OCI-M1 (cell line): Measurements from ENCODE around the gene PCYT1A.
A peak's percentile ranks its signal among the peaks of the same experiment; 100 is the strongest.

Experiments used
- DNase-seq: peaks from one replicate; lab custom pipeline; 2025; lab: John Stamatoyannopoulos, UW

PCYT1A gene

GRCh38 chr3:196236223-196236622, 51.3 kb downstream of the PCYT1A start:
- no peak for DNase-seq

GRCh38 chr3:196235452-196236122, 51.9 kb downstream of the PCYT1A start:
- no peak for DNase-seq

DNA sequence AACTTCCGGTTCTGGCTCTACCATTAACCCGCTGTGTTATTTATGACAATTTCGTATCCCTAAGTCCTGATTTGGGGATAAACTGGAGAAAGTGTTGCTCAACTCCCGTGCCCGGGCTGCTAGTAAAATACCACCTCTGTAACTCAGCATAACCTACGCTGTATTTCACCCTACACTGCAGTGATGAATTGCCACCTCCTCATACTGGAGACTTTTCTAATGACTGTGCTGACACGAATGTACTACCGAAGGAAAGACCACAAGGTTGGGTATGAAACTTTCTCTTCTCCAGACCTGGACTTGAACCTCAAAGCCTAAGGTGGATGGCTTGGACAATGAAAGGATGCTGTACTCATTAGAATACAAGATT, 54.7 kb downstream of the PCYT1A start:
- DNase-seq = no peak

DNA sequence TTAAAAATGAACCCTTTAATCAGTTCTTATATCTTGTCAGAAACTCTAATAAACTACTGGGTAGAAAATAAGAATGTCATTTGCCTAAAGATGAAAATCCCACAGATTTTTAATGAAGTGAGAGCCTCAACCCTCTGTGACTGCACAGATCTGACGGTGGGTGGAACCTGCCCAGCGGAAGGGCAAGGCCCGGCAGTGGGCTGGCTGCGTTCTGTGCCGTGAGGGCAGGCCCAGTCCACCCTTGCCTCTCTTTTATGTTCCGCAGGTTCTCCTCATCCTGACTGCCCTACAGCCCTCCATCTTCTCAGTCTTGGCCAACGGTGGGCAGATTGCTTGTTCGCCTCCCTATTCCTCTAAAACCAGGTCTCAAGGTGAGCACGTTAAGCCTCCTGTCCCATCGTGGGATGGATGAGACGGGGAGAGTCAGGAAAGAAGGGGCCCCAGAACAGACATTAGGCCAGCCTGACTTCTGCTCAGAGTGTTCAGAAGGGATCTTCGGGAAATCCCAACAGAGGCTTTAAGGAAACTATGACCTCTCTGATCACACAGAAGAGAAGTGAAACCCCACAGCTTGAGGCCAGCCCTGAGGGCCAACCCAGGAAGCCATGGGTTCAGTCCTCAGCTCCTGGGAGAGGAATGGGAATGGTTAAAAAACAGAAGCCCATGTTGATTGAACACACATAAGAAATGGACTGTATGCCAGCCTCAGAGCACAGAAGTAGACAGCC, 55.2 kb downstream of the PCYT1A start:
- no peak for DNase-seq

- DNase-seq = no peak
Measured at GRCh38 chr3:196227629-196228493, 59.7 kb downstream of the PCYT1A start.

- DNase-seq = no peak
Measured at GRCh38 chr3:196227121-196227561, 60.4 kb downstream of the PCYT1A start.

DNA sequence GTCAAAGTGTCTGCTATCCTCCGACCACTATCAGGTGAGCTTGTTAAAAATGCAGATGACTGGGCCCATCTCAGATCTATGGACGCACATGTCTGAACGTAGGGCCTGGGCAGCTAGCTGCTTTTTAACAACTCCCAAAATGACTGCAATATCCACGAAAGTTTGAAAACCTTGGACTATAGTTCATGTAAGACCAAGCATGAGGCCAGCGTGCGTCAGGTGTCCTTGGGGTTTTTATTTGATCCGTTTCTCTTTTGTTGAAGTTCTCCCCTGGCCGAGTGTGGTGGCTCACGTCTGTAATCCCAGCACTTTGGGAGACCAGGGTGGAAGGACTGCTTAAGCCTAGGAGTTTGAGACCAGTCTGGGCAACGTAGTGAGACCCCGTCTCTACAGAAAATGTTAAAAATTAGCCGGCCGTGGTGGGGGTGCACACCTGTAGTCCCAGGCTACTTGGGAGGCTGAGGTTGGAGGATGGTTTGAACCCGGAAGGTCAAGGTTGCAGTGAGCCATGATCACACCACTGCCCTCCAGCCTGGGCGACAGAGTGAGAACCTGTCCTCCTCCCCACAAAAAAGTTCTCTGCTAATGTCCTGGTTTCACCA, 61.7 kb downstream of the PCYT1A start:
- DNase-seq = no peak

DNA sequence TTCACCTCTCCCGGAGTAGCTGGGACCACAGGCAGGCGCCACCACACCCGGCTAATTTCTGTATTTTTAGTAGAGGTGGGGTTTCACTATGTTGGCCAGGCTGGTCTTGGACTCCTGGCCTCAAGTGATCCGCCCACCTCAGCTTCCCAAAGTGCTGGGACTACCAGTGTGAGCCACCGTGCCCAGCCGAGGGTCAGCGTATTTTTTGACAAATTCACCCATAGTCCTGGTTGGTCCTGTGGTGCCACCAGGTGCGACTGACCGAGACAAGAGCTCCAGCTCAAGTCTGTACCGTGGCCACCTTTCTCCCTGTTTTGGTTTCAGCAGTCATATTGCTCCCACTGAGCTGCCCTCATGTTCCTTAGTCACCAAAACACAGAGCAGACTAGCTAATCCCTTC, 62.4 kb downstream of the PCYT1A start:
- no peak for DNase-seq

DNA sequence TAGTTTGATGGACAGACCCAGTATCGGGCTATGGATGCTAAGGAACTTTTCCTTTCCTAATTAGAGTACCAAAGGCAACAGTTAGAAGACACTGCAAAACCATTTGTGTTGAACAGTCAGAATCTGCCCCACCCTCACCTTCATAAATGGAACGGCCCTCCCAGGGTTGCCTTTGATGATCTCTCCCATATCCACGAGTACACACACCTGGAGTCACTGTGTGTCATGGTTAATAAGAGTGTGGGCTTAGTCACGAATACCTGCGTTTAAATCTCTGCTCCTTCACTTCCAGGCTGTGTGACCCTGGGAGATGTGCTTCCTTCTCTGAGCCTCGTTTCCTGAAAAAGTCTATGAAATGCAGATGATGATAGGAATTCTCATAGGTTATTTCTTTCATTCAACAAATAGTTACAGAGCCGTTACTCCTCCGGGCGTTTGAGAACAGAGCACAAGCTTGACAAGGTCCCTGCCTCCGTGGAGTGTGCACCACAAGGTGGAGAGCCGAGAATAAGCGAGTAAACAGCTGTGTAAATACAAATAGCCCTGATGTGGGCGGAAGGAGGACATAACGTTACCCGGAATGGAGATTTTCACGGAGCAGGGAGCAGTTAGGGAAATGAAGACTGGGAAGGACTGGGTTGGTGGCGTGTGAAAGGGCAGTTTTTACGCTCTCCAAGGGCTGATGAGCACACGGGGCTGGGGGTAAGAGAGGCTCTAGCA, 64.5 kb downstream of the PCYT1A start:
- no peak for DNase-seq

DNA sequence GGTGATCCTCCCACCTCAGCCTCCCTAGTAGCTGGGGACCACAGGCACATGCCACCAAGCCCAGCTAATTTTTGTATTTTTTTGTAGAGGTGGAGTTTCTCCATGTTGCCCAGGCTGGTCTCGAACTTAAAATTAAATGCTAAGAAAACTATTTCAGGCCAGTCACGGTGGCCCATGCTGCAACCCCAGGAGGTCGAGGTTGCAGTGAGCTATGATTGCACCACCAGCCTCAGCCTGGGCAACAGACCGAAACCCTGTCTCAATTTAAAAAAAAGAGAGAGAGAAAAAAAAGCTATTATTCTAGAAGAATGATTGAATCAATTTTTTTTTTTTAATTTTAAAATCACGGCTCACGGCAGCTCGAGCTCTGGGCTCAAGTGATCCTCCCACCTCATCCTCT, 66.5 kb downstream of the PCYT1A start:
- DNase-seq = no peak

DNA sequence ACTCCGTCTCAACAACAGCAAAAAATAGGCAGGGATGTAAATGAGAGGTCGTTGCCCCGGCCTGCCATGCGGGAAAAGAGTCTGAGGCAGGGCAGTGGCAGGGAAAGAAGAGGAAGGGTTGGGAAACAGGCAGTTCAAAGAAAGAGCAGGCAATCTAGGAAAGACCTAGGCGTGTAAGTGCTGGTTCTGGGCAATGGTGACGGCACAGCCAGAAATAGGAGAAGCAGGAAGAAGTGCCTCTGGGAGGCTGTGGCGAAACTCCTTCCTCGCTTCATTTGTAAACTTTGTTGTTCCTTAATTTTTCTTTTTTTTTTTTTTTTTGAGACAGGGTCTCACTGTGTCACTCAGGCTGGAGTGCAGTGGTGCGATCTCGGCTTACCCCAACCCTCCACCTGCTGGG, 66.9 kb downstream of the PCYT1A start:
- no peak for DNase-seq

DNA sequence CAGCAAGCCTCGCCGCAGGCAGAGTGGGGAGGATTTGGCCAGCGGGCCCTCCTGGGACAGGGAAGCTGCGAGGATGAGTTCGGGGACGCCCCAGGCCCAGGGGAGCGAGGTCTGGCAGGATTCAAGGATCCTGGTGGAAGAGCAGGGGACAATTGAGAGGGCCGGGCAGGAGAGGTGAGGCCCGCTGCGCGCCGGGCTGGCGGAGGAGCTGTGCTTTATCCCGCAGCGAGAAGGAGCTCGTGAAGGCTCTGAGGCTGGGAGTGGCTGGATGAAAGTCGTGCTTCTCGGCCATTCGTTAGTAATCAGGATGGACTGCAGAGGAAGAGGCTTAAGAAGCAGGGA, 67.6 kb downstream of the PCYT1A start:
- DNase-seq = no peak

- peak; percentile 36 for DNase-seq
Measured at GRCh38 chr3:196219194-196219969, 68.1 kb downstream of the PCYT1A start.

DNA sequence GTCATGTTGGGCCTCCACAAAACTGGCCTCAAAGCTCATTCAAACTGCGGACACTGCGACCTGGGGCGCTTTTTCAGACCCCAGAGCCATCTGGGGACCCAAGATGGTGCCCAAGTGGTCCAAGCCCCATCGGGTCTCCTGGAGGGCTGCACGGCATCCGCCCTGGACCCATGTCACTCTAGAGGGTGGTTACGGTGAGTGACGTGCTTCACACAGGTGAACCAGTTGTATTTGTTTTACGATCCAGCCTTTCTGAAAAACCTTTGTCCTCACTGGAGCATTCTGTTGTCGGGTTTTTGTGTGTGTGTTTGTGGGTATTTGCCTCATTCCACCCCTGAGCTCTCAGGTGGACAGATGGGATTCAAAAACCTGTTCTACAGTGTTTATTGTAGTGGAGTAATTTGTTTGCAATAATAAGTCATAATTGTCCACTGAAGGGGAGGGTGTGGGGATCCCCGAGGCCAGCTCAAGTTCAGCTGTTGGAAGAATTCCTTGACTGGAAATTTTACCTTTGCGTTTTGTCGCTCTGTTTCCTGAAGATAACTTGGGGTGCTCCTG, 69.3 kb downstream of the PCYT1A start:
- DNase-seq = no peak

- no peak for DNase-seq
Measured at GRCh38 chr3:196217307-196218154, 70.0 kb downstream of the PCYT1A start.

DNA sequence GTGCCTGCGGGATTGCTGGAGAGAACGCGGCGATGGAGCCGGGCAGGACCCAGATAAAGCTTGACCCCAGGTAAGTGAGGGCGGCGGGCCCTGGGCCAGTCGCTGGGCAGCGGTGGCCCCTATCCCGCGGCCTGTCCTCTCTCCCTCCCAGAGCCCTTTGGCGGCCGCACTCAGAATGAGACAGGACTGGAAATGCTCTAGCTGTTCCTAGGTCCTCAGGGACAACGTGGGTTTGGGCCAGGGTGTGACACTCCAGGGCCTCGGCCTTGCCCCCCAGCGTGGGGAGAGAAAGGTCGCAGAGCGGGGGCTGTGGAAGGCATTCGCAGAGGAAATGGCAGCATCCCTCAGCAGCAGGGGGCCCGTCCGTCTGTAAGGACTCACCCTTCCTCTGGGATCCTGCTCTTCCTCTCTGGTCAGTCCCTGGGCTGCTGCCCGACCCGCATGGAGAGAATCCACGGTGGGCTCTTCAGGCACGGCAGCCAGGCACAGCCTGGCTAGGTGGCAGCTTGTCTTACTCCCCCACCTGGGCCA, 70.8 kb downstream of the PCYT1A start:
- DNase-seq = no peak

DNA sequence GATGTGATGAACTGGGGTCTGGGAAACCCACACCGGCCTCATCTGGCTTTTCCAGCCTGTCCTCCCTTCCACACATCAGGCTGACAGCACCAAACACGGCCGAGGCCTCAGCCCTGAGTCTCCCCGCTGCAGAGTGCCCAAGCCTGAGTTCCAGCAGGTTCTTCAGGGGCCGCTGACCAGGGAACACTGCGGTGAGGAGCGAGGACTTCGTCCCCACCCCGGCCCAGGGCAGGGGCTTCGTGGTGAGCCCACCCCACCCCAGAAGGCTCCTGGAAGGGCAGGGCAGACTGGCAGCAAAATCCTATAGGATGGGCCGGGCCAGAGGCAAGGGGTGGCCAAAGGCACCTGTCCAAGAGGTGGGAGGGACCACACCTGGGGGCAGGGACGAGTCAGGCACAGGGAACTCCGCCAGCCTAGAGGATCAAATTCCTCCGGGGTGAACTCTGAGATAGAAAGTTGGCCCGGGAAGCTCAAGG, 71.4 kb downstream of the PCYT1A start, which contains the start of gene SLC51A:
SLC51A (plus strand) TSS at position 446 of the 476 bp plus-strand sequence. CDS start 179 bp downstream, outside the sequence.
- DNase-seq = no peak

DNA sequence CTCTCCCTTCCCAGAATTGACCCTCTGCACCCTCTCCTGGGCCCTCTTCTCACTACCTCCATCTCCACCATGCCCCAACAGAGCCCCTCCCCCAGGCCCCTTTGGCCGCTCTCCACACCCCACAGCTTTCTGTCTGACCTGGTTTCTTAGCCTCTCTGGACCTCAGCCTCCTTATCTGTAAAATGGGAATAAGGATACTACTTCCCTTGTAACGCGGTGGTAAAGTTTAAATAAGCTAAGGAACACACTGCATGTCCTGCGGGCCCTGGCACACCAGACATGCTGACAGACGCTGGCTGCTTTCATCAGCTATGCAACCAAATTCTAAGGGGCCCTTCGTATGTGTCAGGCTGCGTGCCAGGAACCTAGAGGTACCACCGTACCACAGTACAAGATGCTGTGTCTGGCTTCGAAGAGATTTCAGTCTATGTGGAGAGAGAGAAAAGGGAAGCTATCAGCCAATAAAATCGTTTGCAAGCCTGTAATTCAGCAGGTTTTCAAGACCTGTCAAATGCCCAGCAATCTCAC, 72.0 kb downstream of the PCYT1A start:
- DNase-seq = no peak
